GM19023 (cell line): Measurements from ENCODE around the gene CASR.

ENCODE experiments used
- ATAC-seq: cut with Tn5 transposase; IDR thresholded peaks from one replicate; pipeline ENCODE4 v1.9.1; 2021; ENCODE audit warnings: mild to moderate bottlenecking, moderate library complexity; ENCODE audit not compliant: unreplicated experiment

Gene CASR

DNA sequence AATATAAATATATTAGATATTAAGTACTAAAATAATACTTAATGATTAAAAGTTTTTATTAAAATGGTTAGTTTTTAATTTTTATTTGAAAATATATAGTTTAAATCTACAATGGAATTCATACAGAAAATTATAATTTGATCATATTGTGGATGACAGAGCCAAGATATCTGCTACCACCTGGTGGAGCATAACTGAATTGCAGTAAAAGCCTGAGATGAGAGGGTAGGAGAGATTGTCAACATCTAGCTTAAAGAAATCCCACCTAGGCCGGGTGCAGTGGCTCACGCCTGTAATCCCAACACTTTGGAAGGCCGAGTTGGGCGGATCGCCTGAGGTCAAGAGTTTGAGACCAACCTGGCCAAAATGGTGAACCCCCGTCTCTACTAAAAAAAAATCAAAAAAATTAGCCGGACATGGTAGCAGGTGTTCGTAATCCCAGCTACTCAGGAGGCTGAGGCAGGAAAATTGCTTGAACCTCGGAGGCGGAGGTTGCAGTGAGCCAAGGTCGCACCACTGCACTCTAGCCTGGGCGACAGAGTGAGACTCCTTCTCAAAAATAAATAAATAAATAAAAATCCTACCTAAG is 116.5 kb downstream of the CASR start:
- ATAC-seq = no peak

DNA sequence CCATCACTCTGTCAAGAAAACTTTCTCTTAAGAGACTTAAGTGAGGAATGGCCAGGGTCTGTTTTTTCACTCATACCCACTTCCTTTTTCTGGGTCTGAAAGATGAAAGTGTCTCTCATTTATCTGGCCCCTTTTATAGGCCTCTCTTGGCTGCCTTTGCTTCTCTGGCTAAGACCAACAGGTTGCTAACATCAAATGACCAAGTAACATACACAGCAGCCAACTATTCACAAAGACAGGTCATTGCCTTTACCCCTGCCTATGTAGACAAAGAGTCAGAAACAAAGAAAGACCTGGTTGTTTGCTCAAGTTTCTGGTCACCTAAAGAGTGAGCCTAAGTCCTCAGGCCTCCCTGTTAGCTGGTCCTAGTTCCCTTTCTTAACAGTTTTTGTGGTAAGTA is 117.6 kb downstream of the CASR start:
- no peak for ATAC-seq

DNA sequence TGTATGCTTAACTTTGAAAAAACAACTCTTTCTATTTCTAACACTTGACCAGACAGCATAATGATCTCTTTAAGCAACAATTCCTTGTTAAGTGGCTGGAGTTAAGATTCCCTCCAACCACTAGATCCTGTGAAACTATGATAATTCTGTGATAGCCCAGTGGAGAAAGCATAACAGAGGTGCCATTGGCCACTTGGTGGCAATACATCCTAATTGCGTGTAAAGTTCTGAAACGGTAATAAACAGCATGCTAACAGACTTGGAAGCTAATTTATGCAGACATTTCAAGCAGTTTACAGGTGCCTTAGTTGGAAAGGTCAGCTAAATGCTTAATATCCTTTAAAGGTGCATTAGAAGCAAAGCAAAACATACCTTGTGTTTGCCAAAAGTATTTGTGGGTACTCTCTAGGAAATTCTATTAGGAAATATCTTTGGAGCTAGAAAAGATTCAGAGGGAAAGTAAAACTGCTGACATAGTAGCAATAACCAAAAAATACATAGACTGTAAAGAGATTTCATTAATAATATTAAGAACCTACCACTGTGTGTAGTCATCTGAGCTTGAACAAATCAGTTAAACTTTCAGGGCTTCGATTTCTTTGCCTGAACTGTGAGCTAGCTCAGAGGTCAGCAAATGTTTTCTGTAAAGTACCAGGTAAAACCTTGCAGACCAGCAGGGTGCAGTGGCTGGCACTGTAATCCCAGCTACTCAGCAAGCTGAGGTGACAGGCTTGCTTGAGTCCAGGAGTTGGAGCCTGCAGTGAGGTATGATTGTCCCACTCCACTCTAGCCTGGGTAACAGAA is 122.6 kb downstream of the CASR start:
- no peak for ATAC-seq

- ATAC-seq = no peak
These were observed 123.1 kb downstream of the CASR start for GRCh38 chr3:122306622-122306953.

DNA sequence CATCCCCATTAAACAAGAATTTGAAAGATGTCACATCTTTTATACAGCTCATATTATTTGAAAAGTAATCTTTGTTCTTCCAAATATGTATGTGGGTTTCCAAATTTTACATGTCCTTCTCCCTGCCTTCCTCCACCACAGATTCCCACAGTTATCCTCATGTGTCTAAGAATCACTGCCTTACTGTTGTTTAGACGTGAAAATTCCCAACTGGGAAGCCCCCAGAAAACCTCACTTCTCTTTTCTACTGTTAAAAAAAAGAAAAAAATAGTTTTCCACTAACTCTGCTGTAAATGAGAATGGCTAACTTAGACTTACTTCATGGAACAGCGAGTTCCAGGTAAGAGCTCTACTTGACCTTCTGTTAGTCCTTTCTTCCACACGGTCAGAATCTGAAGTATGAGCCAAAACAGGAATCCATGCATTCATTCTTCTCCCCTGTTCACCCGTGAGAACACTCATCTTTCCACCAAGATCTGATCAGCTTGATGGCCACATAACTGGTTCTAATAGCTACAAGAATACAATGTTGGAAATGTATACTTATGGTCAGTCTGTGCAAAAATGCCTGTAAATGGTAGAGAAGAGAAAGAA is 123.7 kb downstream of the CASR start:
- ATAC-seq = no peak

GRCh38 chr3:122307976-122308375 is 124.5 kb downstream of the CASR start:
- no peak for ATAC-seq

GRCh38 chr3:122310361-122310760 is 126.9 kb downstream of the CASR start:
- no peak for ATAC-seq

DNA sequence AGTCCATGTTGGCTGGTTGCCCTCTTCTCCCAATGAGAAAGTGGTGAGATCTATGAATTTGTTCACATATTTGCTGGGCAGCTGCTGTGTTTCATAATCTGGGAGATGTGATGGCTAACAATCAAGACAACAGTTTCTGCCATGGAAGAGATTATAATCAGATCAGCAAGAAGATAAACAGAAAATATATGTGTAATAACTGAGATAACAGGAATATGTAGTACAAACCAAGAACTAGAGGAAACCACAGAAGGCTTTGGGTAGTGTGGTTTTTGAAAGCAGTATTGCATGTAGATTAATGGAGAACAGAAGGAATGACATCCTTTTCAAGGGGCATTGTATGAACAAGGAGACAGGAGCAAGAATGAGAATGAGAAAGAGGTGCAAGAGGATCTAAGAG is 129.4 kb downstream of the CASR start:
- ATAC-seq = no peak

DNA sequence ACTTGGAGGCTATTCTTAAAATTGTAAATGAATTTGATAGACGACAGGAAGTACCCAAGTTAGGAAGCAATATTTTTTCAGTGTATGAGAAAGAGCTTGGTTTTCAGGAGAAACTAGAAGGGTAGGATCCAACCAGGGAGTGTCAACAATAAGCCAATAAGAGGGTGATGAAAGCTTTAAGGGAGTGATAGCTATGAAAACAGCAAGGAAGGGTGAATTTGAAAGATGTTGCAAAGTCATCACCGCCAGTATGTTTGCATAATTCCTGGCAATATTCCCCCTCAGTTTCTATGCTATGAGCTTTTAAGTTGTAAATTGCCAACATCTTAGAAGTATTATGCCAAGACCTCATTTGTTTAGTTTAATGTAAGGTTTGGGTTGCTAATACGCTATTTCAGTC is 129.8 kb downstream of the CASR start:
- no peak for ATAC-seq

DNA sequence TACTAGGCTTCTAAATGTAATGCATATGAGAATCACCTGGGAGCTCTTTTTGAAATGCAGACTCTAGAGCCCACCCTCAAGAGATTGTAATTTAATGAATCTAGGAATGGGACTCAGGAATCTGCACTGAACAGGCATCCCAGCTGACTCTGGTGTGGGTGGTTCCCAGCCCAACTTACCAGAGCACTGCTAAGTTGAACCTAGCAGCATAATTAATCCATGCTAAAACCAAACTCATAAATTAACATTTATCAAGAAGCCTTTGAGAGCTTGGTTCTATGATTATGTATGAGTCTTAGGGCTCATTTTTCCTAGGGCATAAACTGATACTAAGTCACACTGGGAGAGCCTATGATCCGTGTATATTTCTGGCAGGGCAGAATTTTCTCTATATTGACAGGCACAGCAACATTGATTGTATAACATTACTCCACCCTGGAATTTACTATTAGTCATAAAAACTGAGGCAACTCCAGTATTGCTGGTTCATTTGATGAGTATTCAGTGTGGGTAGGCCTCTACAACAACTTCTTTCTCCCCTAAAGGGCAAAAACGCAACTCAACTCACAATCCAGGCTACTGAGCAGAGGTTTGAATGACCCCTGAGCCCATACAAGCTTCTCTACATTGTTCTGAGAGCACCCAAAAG is 130.9 kb downstream of the CASR start:
- ATAC-seq = no peak

- no peak for ATAC-seq
These were observed 132.2 kb downstream of the CASR start for GRCh38 chr3:122315619-122316018.

- ATAC-seq = no peak
These were observed 132.9 kb downstream of the CASR start for GRCh38 chr3:122316368-122316767.

DNA sequence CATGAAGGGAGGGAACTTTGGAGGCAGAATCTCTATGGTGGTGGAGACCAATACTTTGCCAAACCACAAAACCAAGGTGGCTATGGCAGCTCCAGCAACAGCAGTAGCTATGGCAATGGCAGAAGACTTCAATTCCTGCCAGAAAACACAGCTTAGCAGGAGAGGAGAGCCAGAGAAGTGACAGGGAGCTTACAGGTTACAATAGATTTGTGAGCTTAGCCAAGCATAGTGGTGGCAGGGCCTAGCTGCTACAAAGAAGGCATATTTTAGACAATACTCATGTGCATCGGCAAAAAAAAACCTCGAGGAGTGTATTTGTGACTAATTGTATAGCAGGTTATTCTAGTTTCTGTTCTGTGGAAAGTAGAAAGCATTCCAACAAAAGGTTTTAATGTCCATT is 135.2 kb downstream of the CASR start:
- ATAC-seq = no peak

DNA sequence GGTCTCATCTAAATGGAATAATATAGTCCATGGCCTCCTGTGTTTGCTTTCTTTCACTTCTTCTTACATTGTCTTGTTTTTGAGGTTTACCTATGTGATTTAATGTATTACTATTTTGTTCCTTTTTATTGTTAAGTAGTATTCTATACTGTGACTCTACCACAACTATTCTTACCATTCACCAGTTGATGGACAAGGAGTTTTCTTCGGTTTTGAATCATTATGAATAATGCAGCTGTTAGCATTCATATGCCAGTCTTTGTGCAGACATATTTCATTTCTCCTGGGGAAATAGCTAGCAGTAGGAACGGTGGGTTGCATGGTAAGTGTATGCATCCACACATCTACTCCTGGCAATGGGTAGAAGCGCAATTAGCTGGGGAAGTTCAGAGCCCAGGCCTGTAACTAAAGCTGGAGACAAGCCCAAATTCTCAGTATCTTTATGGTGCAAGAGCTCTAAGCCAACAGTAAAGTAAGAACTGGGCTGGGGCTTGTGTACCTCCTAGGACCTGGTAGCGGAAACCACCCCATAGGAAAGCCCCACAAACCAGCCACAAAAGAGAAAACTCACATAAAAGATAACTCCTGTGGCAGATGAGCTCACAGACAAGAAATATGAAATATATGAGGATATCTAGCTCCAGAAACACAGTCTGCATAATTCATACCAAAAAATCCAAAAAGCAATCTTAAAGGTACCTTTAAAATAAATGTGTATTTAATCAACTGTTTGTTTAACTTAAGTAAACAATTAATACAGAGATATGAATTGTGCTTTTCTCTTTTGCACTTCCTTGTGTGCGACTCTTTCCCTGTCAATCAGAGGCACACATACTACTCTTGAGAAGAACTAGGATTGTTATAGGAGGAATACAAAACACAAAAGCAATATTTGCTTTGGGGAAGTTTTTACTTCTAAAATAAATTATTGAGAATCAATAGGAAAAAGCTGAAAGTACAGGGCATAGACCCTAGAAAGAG is 138.9 kb downstream of the CASR start:
- ATAC-seq = peak; percentile 77

- no peak for ATAC-seq
These were observed 141.4 kb downstream of the CASR start, which contains the start of gene CSTA for GRCh38 chr3:122324871-122325323. Gene CSTA (plus strand): TSS chr3:122325248. CDS start chr3:122325293, 45 bp downstream.

- no peak for ATAC-seq
These were observed 142.3 kb downstream of the CASR start for GRCh38 chr3:122325769-122326168.

- ATAC-seq = no peak
These were observed 148.4 kb downstream of the CASR start for GRCh38 chr3:122331886-122332285.

DNA sequence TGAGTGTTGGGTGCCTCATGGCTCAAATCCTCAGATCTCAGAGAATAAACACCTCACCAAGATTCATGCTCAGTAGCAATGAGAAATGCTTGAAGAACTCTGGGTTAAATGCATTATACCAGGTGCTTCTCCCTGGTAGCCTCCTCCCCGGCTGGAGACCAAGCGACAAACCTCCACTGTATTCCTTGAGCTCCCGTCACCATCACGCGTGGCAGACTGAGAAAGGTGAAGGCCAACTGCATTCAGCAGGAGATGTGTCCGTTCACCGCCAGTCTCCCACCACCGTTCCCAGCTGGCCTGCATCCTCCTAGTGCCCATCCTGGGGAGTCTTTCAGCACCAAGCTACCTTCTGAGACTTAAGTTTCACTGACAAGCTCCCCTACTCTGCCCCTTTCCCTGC is 149.1 kb downstream of the CASR start:
- no peak for ATAC-seq
